Coronary artery (tissue), 2 donors: Measurements from ENCODE around the gene TRIL.

ENCODE experiments used
- DNase-seq: peaks from one replicate; pipeline ENCODE4 v3.0.0-alpha.2; 2017; ENCODE audit warnings: low spot score
- H3K27ac ChIP-seq, 2 donors: fragments of 200-600 bp; sonication (generic); one replicate each; pipeline ENCODE4 v1.5.1; 2016 to 2019
- H3K4me3 ChIP-seq: fragments of 200-600 bp; sonication (generic); 2 replicates; pipeline ENCODE4 v1.5.1; 2016; ENCODE audit warnings: mild to moderate bottlenecking, moderate library complexity
- TF ChIP-seq, protein P1 (sequence below): fragments of 200-600 bp; sonication (generic); IDR thresholded peaks from one replicate; pipeline ENCODE4 v1.5.1; 2019; ENCODE audit warnings: antibody characterized with exemption

TRIL gene

DNA sequence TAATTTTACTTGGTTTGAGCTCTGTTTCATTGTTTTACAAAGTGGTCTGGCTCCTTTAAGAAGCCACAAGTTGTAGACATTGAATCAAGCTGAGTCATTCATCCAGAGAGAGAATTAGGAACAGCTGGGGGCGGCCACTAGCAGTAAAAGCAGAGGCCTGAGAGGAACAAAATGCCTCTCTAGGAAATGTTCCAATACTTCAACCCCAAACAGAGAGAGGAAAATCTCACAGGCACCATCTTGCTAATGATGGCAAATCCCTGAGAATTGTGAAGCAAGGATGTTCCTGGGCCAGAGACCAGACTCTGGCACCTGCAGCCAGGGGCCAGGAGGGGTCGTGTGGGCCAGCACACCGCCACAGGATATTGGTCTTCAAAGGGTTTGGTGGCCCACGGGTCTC, 26.5 kb upstream of the TRIL start:
- Histone ChIP-seq H3K4me3 (no peak overlapping the region), H3K27ac (peak overlapping the region in 1 of 2 donors; percentile 73)
- no peak for DNase-seq
- TF ChIP-seq, protein P1, sequence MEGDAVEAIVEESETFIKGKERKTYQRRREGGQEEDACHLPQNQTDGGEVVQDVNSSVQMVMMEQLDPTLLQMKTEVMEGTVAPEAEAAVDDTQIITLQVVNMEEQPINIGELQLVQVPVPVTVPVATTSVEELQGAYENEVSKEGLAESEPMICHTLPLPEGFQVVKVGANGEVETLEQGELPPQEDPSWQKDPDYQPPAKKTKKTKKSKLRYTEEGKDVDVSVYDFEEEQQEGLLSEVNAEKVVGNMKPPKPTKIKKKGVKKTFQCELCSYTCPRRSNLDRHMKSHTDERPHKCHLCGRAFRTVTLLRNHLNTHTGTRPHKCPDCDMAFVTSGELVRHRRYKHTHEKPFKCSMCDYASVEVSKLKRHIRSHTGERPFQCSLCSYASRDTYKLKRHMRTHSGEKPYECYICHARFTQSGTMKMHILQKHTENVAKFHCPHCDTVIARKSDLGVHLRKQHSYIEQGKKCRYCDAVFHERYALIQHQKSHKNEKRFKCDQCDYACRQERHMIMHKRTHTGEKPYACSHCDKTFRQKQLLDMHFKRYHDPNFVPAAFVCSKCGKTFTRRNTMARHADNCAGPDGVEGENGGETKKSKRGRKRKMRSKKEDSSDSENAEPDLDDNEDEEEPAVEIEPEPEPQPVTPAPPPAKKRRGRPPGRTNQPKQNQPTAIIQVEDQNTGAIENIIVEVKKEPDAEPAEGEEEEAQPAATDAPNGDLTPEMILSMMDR = no peak

DNA sequence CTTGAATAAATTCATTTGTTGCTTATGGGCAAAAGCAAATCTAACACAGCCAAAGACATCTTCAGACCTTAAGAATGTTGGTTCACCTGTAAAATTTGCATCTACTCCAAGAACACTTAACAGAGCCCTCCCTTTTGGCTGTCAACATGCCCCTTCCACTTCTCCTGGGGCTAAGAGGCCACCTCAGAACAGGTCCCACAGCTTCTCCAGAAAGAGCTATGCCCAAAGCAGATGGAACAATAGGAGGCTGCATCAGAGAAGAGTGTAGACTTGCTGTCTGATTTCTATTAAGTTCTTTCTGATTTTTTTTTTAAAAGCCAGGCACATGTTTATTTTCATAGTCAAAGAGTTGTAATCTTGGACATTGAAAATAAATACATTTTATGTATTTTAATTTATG, 26.1 kb upstream of the TRIL start:
- DNase-seq = no peak
- no peak overlapping the region for H3K4me3 ChIP-seq
- TF ChIP-seq, protein P1 = no peak
- H3K27ac ChIP-seq = no peak overlapping the region

DNA sequence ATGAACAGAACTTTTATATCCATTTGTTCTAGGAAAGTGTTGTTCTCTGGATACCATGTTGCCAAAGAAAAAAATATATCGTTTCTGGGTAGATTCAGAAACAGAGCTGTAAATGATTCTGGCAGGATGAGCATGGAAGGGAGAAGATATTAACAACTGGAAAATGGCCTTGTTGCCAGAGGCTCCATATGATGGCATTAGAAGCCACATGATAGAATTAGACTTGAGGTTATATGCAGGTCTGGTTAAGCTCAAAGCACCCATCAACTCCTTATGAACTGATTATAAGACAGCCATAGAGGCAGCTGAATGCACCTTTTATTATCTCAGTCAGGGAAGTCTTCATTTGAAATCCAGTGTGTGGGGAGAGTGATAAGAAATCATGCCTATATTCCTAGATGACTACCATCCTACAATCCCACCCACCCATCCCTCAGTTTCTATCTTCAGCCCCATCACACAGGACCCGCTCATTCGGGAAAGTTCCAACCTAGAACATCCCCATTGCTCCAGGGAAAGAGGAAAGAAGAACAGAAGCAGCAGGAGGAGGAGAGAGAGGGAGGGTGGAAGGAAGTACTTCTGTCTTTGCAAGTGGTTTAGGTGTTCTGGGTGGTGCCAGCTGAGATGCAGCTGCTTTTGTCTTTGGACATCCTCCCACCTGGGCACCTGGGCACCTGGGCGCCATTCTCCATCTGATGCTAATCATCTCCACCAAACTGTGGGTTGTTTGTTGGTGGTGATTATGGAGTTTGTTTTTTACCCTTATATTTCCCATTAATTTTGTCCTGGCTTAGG, 25.5 kb upstream of the TRIL start:
- Histone ChIP-seq H3K4me3 (no peak overlapping the region), H3K27ac (no peak overlapping the region)
- DNase-seq = no peak
- TF ChIP-seq, protein P1 = no peak

DNA sequence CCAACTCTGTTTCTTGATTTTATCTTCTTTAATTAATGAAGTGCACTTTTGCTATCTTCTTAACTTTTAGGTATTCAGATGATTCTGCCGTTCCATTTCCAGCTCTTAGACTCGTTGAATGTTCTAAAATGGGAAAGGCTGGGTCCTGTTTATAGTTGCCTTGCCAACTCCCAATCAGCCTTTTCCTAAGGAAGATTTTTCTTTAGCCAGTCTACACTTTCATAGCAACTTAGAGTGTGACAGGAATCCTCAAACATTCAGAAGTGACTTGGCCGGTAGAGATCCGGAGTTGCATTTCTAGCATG, 23.0 kb upstream of the TRIL start:
- no peak overlapping the region for H3K4me3 ChIP-seq
- TF ChIP-seq, protein P1 = no peak
- H3K27ac ChIP-seq = no peak overlapping the region
- DNase-seq = no peak

DNA sequence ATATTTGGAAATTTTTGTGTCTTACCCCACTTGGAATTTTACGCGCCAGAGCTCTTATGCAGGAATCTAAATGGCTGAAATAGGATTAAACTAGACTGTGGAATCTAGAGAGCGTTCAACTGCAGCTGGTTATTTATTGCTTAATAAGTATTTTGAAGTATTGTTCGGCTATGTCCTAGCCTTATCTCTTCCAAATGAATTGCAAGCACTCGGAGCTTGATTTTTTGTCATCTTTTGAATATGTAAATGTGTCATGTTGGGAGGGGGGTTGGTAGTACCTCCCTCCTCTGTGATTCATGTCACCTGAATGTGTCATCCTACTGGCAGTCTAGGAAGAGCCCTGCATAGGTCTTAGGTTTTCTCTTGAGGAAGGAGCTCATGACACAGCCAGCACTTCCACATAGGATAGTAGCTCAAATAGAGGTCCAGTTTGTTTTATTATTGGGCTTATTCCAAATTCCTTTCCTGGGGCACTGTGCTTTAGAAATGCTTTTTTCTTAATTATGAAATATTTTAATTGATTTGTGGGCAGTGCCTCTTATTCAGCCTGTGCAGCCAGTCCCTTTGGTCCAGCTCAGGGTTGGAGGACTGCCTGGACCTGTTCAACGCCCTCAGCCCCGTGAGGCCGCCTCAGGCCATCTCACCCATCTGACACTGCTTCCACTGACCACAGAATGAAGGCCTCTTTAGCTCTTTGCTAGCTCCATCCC, 22.5 kb upstream of the TRIL start:
- Histone ChIP-seq H3K27ac (no peak overlapping the region), H3K4me3 (no peak overlapping the region)
- no peak for DNase-seq
- TF ChIP-seq, protein P1 = no peak

DNA sequence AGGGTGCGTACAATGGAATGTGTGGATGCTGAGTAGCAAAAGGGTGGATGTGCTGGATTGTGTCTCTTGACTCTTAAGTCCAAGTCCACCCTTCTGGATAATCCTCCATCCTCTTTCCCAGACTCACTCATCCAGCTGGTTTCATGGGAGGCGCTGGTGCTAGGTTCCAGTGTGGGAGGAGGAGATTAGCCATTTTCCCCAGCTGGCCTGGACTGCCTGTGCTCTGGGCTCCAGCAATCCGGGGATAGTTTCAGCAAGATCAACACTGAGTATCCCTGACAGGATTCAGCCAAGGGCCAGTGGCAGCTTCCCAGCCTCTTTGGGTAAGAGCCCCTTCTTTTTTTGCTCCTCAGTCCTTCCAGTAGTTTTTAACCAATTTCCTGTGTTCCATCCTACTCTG, 21.6 kb upstream of the TRIL start:
- Histone ChIP-seq H3K27ac (no peak overlapping the region), H3K4me3 (no peak overlapping the region)
- TF ChIP-seq, protein P1 = no peak
- DNase-seq = no peak

DNA sequence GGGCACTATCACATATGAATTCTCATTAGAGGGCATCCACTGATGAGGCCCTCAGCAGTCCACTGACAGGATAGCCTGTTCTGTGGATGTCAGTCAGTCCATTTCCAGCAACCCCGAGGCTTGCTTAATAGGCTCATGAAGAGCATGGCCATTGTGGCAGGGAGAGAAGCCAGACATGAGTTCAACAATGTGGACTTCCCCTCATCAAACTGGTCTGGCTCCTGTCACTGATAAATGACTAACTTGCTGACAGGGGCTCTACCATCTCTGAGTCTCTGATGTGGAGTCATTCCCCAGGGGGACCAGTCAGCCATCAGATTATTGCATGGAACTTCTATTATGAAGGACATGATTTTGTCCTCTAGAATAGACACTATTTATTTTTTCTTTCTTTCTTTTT, 19.8 kb upstream of the TRIL start:
- no peak for DNase-seq
- TF ChIP-seq, protein P1 = no peak
- no peak overlapping the region for H3K4me3 ChIP-seq
- H3K27ac ChIP-seq = no peak overlapping the region
